ENCODE data around the gene CELF4.
"Not testable (repeated sequence)": the region's sequence is repeated elsewhere in the genome, so short reads cannot be mapped to it uniquely, and the experiment has no call there.

Gene CELF4

DNA sequence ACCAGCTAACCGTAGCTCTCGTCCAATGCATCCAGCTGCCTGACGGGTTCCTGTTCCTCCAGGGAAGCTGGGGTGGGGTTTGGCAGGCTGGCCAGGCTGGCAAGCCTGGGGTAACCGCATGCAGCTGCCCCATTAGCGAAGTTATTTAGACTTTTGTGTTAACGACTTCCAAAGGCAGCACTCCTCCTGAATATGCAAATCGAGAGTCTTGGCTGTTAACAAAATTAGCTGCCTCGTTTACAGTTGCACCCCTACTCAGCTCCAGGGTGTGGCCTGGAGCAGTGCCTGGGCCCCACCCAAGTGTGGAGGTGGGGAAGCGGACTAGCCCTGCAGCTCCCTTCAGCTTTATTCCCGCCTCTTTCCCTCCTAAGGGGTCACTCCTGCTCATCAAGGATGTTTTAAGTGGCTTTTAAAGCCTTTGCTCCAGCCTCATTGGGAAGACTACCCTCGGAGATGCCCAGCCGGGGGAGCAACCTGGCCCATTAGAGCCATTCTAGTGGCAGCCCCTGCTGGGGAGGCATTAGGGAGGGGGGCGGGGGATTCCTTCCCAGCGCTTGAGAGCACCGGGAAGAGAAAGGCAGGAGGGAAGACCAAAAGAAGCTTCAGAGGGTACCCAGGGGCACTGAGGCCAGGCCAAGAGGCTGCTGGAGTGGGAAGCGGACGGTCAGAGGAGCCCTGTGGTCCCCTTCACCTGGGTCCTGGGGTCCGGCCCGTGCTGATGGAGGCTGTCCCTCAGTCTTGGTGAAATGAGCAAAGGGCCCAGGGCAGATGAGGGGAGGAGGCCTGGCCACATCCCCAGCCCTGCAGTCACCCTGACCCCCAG lies 204.1 kb downstream of the CELF4 start:
- in situ Hi-C loops (cut with MboI; ENCODE audit: low pct_unique_long_range_greater_than_20kb, low sequenced_read_pairs, unreplicated experiment) = no loop called here
- TF ChIP-seq, protein P1, sequence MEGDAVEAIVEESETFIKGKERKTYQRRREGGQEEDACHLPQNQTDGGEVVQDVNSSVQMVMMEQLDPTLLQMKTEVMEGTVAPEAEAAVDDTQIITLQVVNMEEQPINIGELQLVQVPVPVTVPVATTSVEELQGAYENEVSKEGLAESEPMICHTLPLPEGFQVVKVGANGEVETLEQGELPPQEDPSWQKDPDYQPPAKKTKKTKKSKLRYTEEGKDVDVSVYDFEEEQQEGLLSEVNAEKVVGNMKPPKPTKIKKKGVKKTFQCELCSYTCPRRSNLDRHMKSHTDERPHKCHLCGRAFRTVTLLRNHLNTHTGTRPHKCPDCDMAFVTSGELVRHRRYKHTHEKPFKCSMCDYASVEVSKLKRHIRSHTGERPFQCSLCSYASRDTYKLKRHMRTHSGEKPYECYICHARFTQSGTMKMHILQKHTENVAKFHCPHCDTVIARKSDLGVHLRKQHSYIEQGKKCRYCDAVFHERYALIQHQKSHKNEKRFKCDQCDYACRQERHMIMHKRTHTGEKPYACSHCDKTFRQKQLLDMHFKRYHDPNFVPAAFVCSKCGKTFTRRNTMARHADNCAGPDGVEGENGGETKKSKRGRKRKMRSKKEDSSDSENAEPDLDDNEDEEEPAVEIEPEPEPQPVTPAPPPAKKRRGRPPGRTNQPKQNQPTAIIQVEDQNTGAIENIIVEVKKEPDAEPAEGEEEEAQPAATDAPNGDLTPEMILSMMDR (IDR thresholded peaks at IDR 0.05; ENCODE audit: extremely low read depth, insufficient read depth, missing control alignments) = no peak
- no peak for DNase-seq (ENCODE audit: low spot score)

DNA sequence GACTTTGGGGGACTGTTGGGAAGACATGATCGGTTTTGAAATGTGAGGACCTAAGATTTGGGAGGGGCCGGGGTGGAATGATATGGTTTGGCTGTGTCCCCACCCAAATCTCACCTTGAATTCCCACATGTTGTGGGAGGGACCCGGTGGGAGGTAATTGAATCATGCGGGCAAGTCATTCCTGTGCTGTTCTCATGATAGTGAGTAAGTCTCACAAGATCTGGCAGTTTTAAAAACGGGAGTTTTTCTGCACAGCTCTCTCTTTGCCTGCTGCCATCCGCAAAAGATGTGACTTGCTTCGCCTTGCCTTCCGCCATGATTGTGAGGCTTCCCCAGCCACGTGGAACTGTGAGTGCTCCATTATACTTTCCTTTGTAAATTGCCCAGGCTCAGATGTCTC lies 207.5 kb downstream of the CELF4 start:
- in situ Hi-C loops (cut with MboI; ENCODE audit: low pct_unique_long_range_greater_than_20kb, low sequenced_read_pairs, unreplicated experiment) = not testable (repeated sequence)

DNA sequence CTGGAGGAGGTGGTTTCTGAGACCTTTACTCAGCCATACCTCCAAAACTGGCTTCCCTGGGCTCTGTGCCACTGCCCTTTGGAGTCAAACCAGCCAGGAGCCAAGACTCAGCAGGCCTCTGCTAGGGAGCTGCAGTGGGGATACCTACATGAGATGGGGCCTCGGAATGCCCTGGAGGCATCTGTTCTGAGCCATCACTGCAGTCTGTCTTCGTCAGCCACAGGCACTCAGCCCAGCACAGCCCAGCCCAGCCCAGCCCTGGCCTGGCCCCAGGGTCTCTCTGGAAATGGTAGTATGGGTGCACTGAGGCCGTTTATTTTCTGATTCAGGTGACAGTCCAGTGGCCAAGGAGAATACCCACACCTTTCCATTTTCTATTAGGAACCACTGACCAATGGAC lies 209.8 kb downstream of the CELF4 start:
- TF ChIP-seq, protein P1 (IDR thresholded peaks at IDR 0.05; ENCODE audit: extremely low read depth, insufficient read depth, missing control alignments) = no peak
- DNase-seq (ENCODE audit: low spot score) = no peak
- in situ Hi-C loops (cut with MboI; ENCODE audit: low pct_unique_long_range_greater_than_20kb, low sequenced_read_pairs, unreplicated experiment) = no loop called here

More for the DNA sequence above, 207.5 kb downstream of the CELF4 start:
- DNase-seq (ENCODE audit: low spot score) = not testable (repeated sequence)

DNA sequence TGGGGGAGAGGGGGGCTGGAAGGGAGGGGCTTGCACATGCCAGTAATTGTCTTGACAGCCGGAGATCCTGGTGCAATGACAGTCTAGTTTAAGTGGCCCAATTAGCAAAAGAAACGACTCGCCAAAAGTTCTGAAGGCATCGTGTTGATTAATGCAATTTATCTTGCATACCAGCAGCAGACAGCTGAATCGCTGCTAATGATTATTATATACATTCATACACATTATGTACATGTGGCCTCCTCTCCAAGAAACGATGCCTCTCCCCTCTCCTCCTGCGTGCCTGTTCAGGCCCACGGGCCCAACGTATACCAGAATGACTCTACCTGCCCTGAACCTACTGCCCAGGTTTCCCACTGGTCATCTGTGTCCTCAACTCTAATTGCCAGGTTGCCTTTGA lies 214.5 kb downstream of the CELF4 start:
- DNase-seq (ENCODE audit: low spot score) = no peak
- TF ChIP-seq, protein P1 (IDR thresholded peaks at IDR 0.05; ENCODE audit: extremely low read depth, insufficient read depth, missing control alignments) = no peak
- in situ Hi-C loops (cut with MboI; ENCODE audit: low pct_unique_long_range_greater_than_20kb, low sequenced_read_pairs, unreplicated experiment) = no loop called here

DNA sequence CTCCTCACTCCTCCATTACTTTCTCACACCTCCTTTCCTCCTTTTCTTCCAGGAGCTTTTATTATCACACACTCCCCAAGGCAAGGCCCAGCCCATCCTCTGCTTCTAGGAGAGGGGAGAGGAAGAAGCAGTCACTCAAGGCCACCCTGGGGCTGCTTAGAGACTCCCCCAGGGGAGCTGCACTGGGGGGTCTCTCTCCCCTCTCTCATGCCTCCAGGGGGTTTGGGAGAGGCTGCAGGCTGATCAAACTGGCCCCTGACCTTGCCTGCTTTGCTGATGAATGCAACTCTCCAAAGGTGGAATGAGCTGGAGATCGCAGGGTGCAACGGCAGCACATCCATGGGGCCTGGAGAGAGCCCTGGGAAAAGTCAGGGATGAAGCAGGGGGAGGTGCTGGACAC lies 216.9 kb downstream of the CELF4 start:
- in situ Hi-C loops (cut with MboI; ENCODE audit: low pct_unique_long_range_greater_than_20kb, low sequenced_read_pairs, unreplicated experiment) = loop anchor here (25.0 kb wide), 1 partner anchor 411 kb away; no protein-coding TSS in a partner anchor
- TF ChIP-seq, protein P1 (IDR thresholded peaks at IDR 0.05; ENCODE audit: extremely low read depth, insufficient read depth, missing control alignments) = no peak
- no peak for DNase-seq (ENCODE audit: low spot score)

DNA sequence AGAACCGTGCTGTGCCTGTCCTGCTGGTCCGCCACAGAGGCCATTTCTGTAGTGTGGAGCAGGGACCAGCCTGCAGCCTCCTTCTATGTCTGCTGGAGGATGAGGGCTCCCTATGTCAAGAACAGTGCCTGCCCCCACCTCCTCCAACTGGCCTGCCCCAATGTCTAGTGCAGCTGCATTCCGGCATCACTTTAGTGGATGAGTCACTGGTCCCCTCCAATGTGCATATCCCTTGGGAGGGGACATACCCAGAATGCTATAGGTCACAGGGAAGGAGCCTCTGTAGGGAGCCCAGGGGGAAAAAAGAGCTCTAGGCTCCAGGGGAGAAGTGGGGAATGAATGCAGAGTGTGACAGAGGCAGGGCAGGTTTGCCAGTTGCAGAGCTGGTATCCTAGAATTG lies 219.6 kb downstream of the CELF4 start:
- in situ Hi-C loops (cut with MboI; ENCODE audit: low pct_unique_long_range_greater_than_20kb, low sequenced_read_pairs, unreplicated experiment) = loop anchor here (25.0 kb wide), 1 partner anchor 409 kb away; no protein-coding TSS in a partner anchor
- DNase-seq (ENCODE audit: low spot score) = no peak
- TF ChIP-seq, protein P1 (IDR thresholded peaks at IDR 0.05; ENCODE audit: extremely low read depth, insufficient read depth, missing control alignments) = no peak

DNA sequence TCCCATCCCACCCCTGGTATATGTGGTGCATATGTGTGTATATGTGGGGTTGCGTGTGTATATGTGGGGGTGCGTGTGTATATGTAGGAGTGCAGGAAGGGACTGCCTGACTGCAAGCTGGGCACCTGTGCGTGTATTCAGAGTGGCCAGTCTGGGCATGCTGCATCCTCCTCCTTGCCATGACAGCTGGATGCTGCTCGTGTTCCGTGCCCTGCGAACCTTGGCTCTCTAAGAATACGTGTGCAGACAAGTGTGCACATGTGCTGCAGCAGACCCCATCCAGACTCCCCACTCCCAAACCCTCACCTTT lies 222.1 kb downstream of the CELF4 start:
- DNase-seq (ENCODE audit: low spot score) = no peak
- TF ChIP-seq, protein P1 (IDR thresholded peaks at IDR 0.05; ENCODE audit: extremely low read depth, insufficient read depth, missing control alignments) = no peak
- in situ Hi-C loops (cut with MboI; ENCODE audit: low pct_unique_long_range_greater_than_20kb, low sequenced_read_pairs, unreplicated experiment) = loop anchor here (25.0 kb wide), 1 partner anchor 406 kb away; no protein-coding TSS in a partner anchor
